Stimulated activated CD8-positive, alpha-beta memory T cell treated with anti-CD3 and anti-CD28 coated beads, Interleukin-15, amount 100 ng/mL, for 1 hour (primary cell): ENCODE results near the gene ADPRHL1.
"Not testable (repeated sequence)": the region's sequence is repeated elsewhere in the genome, so short reads cannot be mapped to it uniquely, and the experiment has no call there.

ENCODE experiments used
- DNase-seq: peaks from one replicate; pipeline ENCODE4 v3.0.0-alpha.2; 2020; ENCODE audit warnings: low read depth

ADPRHL1 gene

DNA sequence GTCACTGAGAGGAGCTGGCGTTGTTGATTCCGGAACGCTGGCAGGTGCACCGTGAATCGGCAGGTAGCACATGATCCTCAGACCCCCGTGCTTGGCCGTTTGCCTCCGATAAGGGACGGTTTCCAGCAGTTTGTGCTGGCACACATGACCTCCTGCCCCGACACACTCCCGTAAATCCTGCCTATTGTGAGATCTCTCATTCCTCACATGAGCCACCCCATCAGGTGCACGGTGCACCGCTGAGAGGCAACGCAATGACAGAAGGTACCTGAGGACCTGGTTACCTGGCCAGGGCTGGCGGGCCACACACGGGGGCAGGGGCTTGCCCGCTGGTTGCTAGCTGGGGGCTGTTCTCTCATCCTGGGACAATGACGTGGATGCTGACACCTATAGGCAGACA is 2.1 kb upstream of the ADPRHL1 start:
- no peak for DNase-seq

- DNase-seq: no peak
Observed at GRCh38 chr13:113454936-113455335, 1.6 kb upstream of the ADPRHL1 start.

DNA sequence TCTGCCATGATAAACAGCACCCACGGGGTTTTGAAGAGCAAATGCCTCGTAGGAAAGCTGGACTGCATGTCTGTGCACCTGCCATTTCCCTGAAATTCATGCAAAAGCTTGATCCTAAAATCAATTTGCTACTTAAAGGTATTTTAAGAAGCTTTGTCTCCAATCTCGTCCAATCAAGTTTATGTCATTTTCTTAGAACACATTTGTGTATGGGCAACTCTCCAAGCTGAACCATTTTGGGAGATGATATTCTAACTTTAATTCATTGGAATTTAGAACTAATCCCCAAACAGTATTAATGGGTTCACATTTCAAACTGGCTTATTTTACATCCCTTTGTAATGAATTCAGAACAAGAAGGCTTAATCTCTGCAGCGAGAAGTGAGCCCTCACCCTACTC is 822 bp downstream of the ADPRHL1 start:
- no peak for DNase-seq

- DNase-seq: no peak
Observed at GRCh38 chr13:113451951-113452421, 1.3 kb downstream of the ADPRHL1 start.

- DNase-seq: not testable (repeated sequence)
Observed at GRCh38 chr13:113450861-113451620, 2.2 kb downstream of the ADPRHL1 start.

DNA sequence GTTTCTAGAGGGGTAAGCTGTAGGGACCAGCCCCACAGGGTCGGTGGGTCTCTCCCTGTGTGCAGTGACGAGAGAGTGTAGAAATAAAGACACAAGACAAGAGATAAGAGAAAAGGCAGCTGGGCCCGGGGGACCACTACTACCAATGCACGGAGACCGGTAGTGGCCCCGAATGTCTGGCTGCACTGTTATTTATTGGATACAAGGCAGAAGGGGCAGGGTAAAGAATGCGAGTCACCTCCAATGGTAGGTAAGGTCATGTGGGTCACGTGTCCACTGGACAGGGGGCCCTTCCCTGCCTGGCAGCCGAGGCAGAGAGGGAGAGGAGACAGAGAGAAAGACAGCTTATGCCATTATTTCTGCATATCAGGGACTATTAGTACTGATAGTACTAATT is 2.9 kb downstream of the ADPRHL1 start:
- not testable (repeated sequence) for DNase-seq

DNA sequence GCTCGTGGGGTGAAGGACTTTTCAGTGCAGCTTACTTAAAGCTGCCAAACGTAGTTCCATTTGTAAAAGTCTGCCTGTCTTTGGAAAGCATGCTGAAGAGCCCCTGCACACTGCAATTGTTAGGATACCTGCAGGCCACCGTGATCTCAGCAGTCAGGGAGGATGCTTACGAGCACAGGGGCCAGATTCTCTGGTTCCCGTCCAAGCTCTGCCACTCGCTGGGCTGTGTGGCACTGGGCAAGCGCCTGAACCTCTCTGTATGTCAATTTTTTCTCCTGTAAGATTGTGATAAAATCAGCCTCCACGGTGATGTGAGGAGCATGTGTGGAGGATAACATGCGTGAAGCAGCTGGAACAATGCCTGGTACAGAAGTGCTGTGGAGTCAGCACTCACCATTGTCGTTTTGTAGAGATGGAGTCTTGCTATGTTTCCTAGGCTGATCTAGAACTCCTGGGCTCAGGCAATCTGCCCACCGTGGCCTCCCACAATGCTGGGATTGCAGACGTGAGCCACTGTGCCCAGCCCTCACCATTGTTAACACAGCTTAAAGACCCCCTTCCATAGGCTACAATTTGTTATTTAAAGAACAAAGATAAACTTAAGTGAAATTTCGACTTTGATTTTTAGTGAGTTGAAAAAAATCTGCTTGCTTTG is 3.5 kb downstream of the ADPRHL1 start:
- no peak for DNase-seq

- DNase-seq: no peak
Observed at GRCh38 chr13:113448885-113449692, 4.2 kb downstream of the ADPRHL1 start.

GRCh38 chr13:113448545-113448884 is 4.8 kb downstream of the ADPRHL1 start:
- DNase-seq: no peak

GRCh38 chr13:113447596-113447995 is 5.7 kb downstream of the ADPRHL1 start:
- no peak for DNase-seq

GRCh38 chr13:113446488-113446854 is 6.8 kb downstream of the ADPRHL1 start:
- no peak for DNase-seq

DNA sequence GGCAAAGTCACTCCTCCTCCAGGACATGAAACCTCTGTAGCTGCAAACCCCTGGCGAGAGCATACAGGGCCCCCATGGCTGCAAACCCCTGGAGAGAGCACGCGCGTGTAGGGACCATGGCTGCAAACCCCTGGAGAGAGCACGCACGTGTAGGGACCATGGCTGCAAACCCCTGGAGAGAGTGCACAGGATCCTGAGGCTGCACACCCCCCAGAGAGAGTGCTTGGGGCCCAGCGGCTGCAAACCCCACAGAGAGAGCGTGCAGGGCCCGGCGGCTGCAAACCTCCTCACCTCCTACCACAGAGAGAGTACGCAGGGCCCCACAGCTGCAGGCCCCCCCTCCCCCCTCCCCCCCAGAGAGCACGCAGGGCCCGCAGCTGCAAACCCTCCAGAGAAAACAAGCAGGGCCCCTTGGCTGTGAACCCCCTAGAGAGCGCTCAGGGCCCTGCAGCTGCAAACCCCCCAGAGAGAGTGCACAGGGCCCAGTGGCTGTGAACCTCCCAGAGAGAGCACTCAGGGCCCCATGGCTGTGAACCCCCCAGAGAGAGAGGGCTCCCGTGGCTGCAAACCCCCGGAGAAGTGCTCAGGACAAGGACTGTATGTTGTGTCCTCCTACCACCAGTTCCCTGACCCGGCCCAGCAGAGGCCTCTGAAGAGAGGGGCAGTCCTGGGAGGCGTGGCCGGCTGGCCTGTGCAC is 7.3 kb downstream of the ADPRHL1 start:
- no peak for DNase-seq

GRCh38 chr13:113443991-113444390 is 9.3 kb downstream of the ADPRHL1 start:
- no peak for DNase-seq

DNA sequence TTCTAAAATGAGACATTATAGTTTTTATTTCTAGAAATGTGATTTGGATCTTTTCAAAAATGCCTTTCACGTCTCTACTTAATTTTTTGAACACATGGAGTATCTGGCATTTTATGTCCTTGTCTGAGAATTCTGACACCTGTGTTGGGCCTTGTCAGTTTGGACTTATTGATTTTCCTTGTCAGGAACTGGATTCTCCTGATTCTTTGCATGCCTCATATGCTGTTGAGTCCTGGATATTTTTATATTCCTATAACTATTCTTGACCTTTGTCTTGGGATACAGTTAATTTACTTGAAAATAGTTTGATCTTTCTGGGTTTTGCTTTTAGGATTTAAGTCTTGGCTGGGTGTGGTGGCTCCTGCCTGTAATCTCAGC is 10.3 kb downstream of the ADPRHL1 start:
- no peak for DNase-seq

DNA sequence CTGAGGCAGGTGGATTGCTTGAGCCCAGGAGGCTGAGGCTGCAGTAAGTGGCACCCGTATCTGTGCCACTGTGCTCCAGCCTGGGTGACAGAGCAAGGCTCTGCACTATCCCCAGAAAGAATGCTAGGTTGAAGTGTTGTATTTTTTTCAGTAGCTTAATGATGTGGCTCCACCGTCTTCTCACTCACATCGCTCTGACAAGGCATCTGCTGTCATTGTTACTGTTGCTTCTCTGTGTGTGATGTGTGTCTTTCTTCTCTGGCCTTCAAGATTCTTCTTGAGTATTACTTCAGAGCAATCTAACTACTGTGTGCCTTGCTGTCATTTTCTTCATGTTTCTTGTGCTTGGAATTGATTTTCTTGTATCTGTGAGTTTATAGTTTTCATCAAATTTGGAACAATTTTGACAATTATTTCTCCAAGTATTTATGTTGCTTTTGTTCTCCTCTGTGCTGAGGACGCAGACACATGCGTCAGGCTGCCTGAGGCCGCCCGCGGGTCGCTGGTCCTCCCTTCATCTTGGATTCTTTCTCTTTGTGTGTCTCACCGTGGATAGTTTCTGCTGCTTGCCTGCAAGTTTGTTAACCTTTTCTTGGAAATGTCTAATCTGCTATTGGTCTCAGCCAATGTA is 10.8 kb downstream of the ADPRHL1 start:
- DNase-seq: no peak

DNA sequence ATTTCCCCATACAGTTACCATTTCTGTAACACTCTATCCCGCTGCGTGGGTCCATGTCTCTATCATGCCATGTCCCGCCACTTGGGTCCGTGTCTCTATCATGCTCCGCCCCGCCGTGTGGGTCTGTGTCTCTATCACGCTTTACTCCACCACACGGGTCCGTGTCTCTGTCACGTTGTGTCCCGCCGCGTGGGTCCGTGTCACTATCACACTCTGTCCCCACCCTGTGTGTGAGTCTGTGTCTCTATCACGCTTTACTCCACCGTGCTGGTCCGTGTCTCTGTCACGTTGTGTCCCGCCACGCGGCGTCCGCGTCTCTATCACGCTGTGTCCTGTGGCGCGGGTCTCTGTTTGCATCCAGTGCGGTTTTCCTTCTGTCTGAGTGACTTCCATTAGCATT is 11.6 kb downstream of the ADPRHL1 start:
- no peak for DNase-seq

DNA sequence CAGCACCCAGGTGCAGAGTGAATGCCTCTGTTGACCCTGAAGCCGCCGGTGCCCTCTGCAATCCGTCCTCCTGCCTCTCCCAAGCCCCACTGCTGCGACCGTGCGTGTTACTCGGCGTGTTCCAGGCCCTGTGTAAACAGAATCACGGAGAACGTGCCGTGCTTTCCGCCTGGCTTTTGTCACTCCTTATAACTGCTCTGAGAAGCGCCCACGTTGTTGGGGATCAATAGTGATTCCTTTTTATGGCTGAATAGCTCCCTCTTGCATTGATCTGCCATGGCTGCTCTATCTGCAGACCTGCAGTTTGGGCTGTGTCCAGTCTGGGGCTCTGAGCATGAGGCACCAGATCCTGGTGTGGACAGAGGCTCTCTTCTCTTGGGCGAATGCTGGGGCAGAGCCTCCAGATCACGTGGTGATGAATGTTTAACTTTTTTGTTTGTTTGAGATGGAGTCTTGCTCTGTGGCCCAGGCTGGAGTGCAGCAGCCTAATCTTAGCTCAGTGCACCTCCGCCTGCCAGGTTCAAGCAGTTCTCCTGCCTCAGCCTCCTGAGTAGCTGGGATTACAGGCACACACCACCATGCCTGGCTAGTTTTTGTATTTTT is 15.8 kb downstream of the ADPRHL1 start:
- DNase-seq: no peak

- not testable (repeated sequence) for DNase-seq
Observed at GRCh38 chr13:113436866-113437265, 16.4 kb downstream of the ADPRHL1 start.

DNA sequence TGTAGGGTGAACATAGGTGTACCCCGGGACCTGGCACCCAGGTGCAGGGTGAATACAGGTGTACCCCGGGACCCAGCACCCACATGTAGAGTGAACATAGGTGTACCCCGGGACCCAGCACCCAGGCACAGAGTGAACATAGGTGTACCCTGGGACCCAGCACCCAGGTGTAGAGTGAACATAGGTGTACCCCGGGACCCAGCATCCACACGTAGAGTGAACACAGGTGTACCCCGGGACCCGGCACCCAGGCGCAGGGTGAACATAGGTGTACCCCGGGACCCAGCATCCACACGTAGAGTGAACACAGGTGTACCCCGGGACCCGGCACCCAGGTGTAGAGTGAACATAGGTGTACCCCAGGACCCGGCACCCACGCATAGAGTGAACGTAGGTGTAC is 17.4 kb downstream of the ADPRHL1 start:
- not testable (repeated sequence) for DNase-seq

DNA sequence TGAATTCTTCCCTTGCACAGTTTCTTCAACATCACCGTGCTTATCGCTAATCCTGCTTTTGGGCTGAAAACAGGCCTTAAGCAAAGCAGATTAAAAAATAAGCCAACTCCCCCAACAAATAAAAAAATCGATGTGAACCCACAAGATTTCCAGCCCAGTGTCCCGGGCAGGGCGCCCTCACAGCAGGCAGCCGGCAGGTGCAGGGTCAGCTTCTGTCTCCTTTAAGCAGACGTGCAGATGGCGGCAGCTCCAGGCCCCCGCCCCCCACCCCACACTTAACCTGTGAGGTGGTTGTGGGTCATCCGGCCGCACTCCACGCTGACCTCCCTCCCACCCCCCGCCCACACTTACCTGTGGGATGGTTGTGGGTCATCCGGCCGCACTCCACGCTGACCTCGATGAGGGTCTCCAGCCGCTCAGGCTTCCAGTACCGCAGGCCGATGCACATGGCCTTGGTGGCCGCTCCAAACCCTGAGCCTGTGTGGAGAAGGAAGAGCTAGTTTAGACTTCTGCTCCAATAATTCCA is 19.8 kb downstream of the ADPRHL1 start:
- DNase-seq: no peak
